Chondrocyte (in vitro differentiated cells): Measurements from ENCODE around the gene NDUFA13. TPM values are rescaled to one million over a fixed set of nuclear protein-coding genes. Genes with fewer than 3 reads are reported as not detected.

Source experiments
- DNase-seq: peaks from one replicate; pipeline ENCODE4 v3.0.0; 2021; ENCODE audit warnings: mixed read lengths, low spot score
- H3K27ac Mint-ChIP-seq: one replicate; pipeline ENCODE4 v1.8.0; 2021; ENCODE audit warnings: mild to moderate bottlenecking, moderate library complexity, mixed read lengths; ENCODE audit not compliant: unreplicated experiment
- H3K27me3 Mint-ChIP-seq: 2 replicates; pipeline ENCODE4 v1.8.0; 2021; ENCODE audit warnings: low read depth, mixed read lengths
- H3K36me3 Mint-ChIP-seq: 2 replicates; pipeline ENCODE4 v1.8.0; 2021; ENCODE audit warnings: low read depth, mixed read lengths
- H3K4me1 Mint-ChIP-seq: 2 replicates; pipeline ENCODE4 v1.8.0; 2021; ENCODE audit warnings: low read depth, mild to moderate bottlenecking, mixed read lengths
- H3K4me3 Mint-ChIP-seq: one replicate; pipeline ENCODE4 v1.8.0; 2021; ENCODE audit warnings: mild to moderate bottlenecking, moderate library complexity, mixed read lengths; ENCODE audit not compliant: unreplicated experiment
- H3K9me3 Mint-ChIP-seq: 2 replicates; pipeline ENCODE4 v1.8.0; 2021; ENCODE audit warnings: low read depth, mixed read lengths
- total RNA-seq: library from RNA; stranded (reverse); gene quantifications from 3 replicates; pipeline ENCODE4 v1.2.1, GENCODE V29; 2021
- TF ChIP-seq, protein P1 (sequence below): fragments of 200-600 bp; sonication (generic); IDR thresholded peaks from 2 replicates; pipeline ENCODE4 v1.5.0; 2021; ENCODE audit warnings: antibody characterized with exemption, mild to moderate bottlenecking, moderate library complexity

Gene NDUFA13
- total RNA-seq, 1 donor from 2014 or later = 313 TPM

- Mint-ChIP-seq H3K36me3 (no peaks in the 10 kb centered on the region), H3K4me3 (no peak overlapping the region), H3K4me1 (peaks cover 2% of the 10 kb centered on the region), H3K27ac (no peak overlapping the region), H3K27me3 (no peaks in the 10 kb centered on the region), H3K9me3 (no peaks in the 10 kb centered on the region)
- TF ChIP-seq, protein P1, sequence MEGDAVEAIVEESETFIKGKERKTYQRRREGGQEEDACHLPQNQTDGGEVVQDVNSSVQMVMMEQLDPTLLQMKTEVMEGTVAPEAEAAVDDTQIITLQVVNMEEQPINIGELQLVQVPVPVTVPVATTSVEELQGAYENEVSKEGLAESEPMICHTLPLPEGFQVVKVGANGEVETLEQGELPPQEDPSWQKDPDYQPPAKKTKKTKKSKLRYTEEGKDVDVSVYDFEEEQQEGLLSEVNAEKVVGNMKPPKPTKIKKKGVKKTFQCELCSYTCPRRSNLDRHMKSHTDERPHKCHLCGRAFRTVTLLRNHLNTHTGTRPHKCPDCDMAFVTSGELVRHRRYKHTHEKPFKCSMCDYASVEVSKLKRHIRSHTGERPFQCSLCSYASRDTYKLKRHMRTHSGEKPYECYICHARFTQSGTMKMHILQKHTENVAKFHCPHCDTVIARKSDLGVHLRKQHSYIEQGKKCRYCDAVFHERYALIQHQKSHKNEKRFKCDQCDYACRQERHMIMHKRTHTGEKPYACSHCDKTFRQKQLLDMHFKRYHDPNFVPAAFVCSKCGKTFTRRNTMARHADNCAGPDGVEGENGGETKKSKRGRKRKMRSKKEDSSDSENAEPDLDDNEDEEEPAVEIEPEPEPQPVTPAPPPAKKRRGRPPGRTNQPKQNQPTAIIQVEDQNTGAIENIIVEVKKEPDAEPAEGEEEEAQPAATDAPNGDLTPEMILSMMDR = no peak
- no peak for DNase-seq
Observed at GRCh38 chr19:19559931-19560330, 43.9 kb downstream of the NDUFA13 start.

GRCh38 chr19:19561946-19562664 lies 46.1 kb downstream of the NDUFA13 start:
- Mint-ChIP-seq H3K4me1 (peaks cover 7% of the 10 kb centered on the region), H3K9me3 (no peaks in the 10 kb centered on the region), H3K27ac (no peak overlapping the region), H3K4me3 (no peak overlapping the region), H3K36me3 (no peaks in the 10 kb centered on the region), H3K27me3 (no peaks in the 10 kb centered on the region)
- DNase-seq = no peak
- TF ChIP-seq, protein P1 = no peak

GRCh38 chr19:19562665-19563347 lies 46.8 kb downstream of the NDUFA13 start:
- no peak for DNase-seq
- H3K9me3 Mint-ChIP-seq = no peaks in the 10 kb centered on the region
- no peaks in the 10 kb centered on the region for H3K27me3 Mint-ChIP-seq
- no peak overlapping the region for H3K4me3 Mint-ChIP-seq
- H3K4me1 Mint-ChIP-seq = peaks cover 7% of the 10 kb centered on the region
- no peaks in the 10 kb centered on the region for H3K36me3 Mint-ChIP-seq
- TF ChIP-seq, protein P1 = peak; percentile 27
- no peak overlapping the region for H3K27ac Mint-ChIP-seq

- TF ChIP-seq, protein P1 = no peak
- DNase-seq = no peak
- no peaks in the 10 kb centered on the region for H3K36me3 Mint-ChIP-seq
Observed at GRCh38 chr19:19563348-19563848, 47.4 kb downstream of the NDUFA13 start.

GRCh38 chr19:19566306-19566705 lies 50.3 kb downstream of the NDUFA13 start:
- TF ChIP-seq, protein P1 = no peak
- Mint-ChIP-seq H3K36me3 (no peaks in the 10 kb centered on the region), H3K9me3 (no peaks in the 10 kb centered on the region), H3K27ac (no peak overlapping the region), H3K27me3 (no peaks in the 10 kb centered on the region), H3K4me3 (no peak overlapping the region), H3K4me1 (peaks cover 5% of the 10 kb centered on the region)
- no peak for DNase-seq

More at GRCh38 chr19:19563348-19563848, 47.4 kb downstream of the NDUFA13 start:
- H3K4me3 Mint-ChIP-seq = no peak overlapping the region
- no peak overlapping the region for H3K27ac Mint-ChIP-seq
- peaks cover 7% of the 10 kb centered on the region for H3K4me1 Mint-ChIP-seq
- no peaks in the 10 kb centered on the region for H3K9me3 Mint-ChIP-seq
- H3K27me3 Mint-ChIP-seq = no peaks in the 10 kb centered on the region
